Inflammatory macrophage treated with lipopolysaccharide for 4 hours (primary cell): Measurements from ENCODE around the gene TNIP1.

ENCODE experiments used
- DNase-seq: peaks from one replicate; pipeline ENCODE4 v3.0.0-alpha.2; 2020

TNIP1 gene

DNA sequence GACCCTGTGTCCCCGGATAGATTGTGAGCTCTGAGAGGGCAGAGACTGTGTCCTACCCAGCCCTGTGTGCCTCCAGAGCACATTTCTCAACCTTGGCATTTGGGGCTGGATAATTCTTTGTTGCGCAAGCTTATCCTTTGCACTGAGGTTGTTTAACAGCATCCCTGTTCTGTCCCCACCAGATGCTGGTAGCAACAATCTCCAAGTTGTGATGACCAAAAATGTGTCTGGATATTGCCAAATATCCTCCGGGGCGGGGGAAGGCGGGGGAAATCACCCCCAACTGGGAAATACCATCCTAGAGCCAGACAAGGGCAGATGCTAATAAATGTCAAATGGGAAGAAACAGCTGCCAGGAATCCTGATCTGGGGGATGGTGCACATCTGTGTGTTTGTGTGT lies 24.0 kb upstream of the TNIP1 start:
- DNase-seq, result peak; percentile 77

DNA sequence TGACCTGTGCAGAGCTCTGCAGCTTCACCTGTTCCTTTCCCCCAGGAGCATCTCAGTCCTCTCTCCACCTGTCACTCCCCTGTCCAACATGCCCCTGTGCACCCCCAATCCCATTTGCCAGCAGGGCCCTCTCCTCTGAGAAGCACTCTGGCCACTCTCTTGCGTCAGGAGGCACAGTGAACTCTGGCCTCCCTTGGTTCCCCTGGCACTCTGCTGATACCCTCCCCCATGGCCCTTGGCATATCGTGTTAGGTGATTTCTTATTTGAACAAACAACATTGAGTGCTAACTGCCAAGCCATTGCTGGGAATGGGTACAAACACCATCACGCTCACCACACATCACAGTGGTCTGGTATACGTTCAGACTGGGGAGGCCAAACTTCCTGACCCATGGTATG lies 20.9 kb upstream of the TNIP1 start:
- no peak for DNase-seq

GRCh38 chr5:151101151-151101550 lies 20.3 kb upstream of the TNIP1 start:
- DNase-seq, result no peak

DNA sequence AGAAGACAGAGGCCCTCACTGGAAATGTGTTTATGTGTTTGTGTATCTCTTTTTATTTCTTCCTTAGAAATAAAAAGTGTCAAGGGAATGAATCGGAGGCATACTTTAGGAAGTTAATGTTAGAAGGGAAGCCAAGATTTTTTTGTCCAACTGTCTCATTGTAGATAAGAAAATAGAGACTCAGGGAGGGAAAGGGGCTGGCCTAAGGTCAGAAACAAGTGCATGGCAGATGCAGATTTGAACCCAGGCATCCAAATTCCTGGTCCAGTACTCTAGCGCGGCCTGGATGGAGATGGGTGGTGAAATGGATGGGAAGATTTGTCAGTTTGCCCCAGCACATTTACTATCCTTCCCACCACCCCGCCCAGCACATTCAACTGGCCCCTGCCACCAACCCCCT lies 19.8 kb upstream of the TNIP1 start:
- DNase-seq, result no peak

- no peak for DNase-seq
Observed at GRCh38 chr5:151098768-151099121, 17.9 kb upstream of the TNIP1 start.

DNA sequence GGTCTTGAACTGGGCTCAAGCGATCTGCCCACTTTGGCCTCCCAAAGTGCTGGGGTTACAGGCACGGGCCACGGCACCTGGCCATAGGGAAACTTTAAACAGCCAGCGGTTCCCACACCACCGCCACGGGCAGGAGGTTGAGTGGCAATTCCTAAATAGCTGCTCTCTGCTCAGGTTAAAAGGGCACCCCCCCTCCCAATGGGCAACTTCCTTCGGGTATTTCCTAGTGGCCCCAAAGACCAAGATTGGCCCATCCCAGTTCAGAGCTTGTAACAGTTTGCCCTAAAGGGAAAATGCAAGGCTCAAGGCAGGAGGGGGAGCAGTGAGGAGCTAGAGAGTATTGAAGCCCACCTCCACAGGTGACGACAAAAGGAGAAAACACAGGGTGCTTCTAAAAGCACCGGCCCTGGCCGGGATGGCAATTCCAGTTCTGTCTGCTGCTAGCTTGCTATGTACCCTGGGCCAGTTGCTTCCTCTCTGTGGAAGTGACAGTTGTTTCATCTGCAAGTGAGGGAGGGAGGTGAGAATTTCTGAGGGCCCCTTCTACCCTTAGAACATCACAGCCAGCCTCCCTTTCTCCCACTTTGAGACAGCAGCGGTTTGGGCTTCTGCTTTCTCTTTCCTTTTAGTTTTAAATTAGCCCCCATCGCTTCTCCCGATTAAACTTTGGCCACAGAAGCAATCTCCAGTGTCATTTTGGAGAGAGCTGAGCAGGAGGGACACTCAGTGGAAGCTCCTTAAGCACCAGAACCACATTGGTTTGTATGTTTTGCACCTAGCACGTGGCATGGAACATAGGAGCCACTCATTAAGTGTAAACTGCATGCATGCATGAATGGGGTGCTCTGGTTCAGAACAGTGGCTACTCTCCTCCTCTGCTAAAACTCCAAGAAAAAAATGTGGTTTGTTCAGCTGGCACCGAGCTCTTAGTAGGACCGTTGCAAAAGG lies 17.3 kb upstream of the TNIP1 start:
- DNase-seq, result peak; percentile 48

DNA sequence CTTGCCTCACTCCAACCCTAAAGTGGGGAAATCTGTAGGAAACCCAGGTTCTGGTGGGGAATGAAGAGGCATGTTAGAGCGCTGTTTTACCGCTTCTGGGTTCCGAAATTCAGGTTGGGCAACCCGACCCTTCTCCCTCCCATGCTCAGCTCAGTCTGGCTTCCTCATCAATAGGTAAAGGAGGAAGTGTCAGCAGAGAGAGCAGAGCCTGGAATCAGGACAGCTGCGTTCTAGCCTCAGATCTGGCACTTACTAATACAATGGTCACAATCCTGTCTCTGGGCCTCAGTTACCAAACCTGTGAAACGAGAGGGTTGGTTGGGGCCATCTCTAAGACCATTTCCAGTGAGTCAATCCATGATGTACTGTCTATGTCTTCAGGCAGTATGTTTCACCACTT lies 16.2 kb upstream of the TNIP1 start:
- DNase-seq, result peak; percentile 86

- DNase-seq, result no peak
Observed at GRCh38 chr5:151096001-151096373, 15.2 kb upstream of the TNIP1 start.

DNA sequence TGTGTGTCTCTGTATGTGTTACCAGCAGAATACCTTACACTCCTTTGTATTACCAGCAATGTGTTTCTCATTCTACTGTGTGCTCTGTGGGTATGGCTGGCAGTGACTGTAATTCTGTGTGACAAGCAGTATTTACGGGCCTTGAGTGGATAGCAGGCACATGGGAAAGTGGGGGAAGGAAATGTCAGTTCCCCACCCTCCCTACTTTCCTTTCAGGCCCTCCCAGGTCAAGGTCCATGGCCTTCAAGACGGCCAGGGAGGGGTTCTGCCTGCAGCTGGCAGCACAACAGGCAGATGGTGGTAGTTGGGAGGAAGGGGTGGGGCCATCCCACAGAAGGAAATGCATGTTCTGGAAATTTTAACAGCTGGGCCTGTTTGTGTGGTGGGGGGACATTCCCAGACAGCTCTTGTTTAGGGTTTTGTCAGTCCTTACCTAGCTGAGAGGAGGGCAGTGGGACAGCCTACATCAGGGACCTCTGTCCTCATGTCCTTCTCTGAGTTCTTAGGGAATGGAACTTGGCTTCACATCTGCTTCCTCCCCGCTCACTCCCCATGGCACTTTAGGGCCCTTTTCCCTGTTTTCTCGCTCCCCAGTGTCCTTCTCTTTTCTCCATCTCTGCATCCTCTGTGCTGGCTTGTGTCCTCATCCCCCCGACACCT lies 14.6 kb upstream of the TNIP1 start:
- peak; percentile 35 for DNase-seq

GRCh38 chr5:151094852-151095245 lies 14.0 kb upstream of the TNIP1 start:
- DNase-seq, result no peak

DNA sequence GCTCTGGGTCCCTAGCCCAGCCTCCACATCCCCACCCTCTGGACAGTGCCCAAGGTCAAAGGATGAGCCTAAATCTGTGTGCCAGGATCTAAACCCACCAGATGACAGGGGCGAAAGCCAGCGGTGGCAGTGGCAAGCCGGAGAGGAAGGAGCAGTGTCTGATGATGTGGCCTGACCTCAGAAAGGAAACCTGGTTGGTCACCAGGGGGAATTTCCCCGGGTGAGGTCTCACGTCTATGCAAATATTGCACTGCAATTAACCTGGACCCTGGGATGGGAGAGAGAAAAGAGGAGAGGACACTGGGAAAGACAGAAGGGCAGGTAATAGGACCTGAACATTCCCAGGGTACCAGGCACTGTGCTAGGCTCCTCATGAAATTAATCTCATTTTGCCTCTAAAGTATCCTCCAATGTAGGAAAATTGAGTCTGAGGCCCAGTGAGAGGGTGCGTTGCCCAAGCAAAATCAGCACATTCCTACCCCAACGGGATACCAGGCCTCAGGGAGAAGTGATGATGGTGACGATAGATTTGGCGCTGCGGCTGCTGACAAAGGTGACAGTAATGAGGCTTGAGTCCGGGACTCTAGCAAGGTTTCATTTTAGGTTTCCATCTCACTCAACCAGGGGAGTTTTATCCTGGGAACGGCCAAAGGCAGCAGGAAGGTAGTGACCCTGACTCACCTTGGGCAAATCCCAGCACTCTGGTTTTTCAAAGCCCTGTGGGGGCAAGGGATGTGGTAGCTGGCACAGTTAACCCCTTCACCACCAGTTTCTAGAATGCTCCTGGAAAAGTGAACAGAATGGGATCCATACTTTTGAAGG lies 13.4 kb upstream of the TNIP1 start:
- DNase-seq, result peak; percentile 96

DNA sequence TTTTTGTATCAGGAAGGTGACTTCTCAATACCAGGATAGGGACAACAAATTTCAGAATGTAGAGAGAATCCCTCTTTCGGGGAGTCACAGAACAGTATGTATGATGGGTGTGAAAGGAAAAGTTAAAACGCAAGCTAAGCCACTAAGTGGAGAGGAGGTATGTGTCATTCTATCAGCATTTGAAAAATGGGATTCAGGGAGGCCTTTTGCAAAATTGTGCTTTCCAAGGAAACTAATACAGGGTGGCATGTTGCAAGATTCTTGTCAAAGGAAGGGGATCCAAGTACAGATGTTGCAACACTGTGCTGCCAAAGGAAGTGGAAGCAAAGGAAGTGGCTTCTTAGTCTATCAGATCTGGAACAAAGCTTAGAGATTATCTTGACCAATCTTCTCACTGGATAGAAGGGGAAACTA lies 12.6 kb upstream of the TNIP1 start:
- DNase-seq, result peak; percentile 98

GRCh38 chr5:151092762-151093161 lies 11.9 kb upstream of the TNIP1 start:
- DNase-seq, result peak; percentile 88

DNA sequence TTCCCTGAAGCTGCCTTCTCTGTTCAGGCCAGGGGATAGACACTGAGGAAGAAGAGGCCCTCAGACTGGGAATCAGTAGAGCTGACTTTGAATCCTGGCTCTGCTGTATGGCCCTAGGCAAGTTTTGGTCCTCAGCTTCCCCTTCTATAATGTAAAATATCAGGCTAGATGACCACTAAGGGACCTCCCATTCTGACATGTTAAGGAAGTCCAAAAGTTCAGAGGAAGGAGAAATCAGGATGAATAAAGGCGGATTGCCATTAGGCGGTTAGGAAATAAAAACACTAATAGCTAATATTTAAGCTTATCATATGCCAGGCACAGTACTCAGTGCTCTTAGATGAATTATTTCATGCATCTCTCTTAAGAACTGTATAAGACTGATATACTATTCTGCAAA lies 8.9 kb upstream of the TNIP1 start:
- no peak for DNase-seq

DNA sequence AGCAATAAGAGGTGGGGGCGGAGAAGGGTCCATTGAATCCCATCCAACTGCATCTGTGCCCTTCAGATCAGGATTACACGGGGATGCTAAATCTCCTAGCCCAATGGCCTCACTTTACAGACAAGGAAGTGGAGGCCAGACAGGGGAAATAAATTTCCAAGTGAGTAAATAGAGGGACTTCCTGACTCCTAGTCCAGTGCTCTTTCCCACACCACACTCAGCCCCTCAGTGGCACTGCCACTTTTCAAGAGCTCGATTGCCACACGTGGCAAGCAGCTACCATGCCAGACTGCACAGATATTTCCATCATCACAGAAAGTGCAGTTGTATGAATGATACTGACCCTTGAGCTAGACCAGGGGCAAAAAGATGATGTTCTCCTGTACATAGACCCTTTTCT lies 8.2 kb upstream of the TNIP1 start:
- DNase-seq, result no peak

- no peak for DNase-seq
Observed at GRCh38 chr5:151087486-151087885, 6.7 kb upstream of the TNIP1 start.

DNA sequence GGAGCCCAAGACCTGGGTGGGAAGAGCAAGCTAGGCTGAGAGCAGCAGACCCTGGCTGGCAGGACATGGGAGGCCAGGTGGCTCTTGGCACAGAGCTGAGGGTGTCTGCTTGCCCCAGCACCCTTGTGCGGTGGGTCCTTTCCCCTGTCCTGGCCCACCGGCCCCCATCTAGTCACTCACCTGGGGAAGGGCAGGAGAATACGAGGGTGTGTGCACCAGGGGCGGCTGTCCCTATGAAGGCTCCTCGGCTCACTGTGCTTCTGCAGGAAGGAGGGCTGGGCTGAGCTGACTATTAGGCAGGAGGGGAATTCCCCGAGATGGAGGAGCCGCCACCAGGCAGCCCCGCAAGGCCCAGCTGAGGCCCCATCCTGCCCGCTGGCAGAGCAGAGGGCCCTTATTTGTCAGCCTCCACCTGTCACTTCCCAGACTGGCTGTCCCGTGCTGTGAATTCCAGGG lies 6.1 kb upstream of the TNIP1 start:
- peak; percentile 85 for DNase-seq

- no peak for DNase-seq
Observed at GRCh38 chr5:151086192-151086869, 5.5 kb upstream of the TNIP1 start.

- peak; percentile 97 for DNase-seq
Observed at GRCh38 chr5:151085517-151086041, 4.7 kb upstream of the TNIP1 start.

- DNase-seq, result no peak
Observed at GRCh38 chr5:151084363-151084762, 3.5 kb upstream of the TNIP1 start.

- DNase-seq, result peak; percentile 80
Observed at GRCh38 chr5:151083081-151083676, 2.3 kb upstream of the TNIP1 start.

GRCh38 chr5:151082282-151082902 lies 1.6 kb upstream of the TNIP1 start:
- DNase-seq, result peak; percentile 55
